HEK293T (cell line): ENCODE measurements around the gene MED9.

ENCODE experiments used
- ARNT ChIP-seq: fragments of 450-650 bp; IDR thresholded peaks from 2 replicates; pipeline ENCODE4 v1.6.1; 2017; ENCODE audit warnings: mild to moderate bottlenecking
- BHLHE40 ChIP-seq: fragments of 450-650 bp; IDR thresholded peaks from 2 replicates; pipeline ENCODE4 v1.6.1; 2016; ENCODE audit warnings: mild to moderate bottlenecking, moderate library complexity, borderline replicate concordance
- CTBP1 ChIP-seq: fragments of 450-650 bp; IDR thresholded peaks from 2 replicates; pipeline ENCODE4 v1.6.1; 2016; ENCODE audit warnings: borderline replicate concordance
- FOXA1 ChIP-seq: fragments of 450-650 bp; IDR thresholded peaks from 2 replicates; pipeline ENCODE4 v1.6.1; 2016; ENCODE audit warnings: mild to moderate bottlenecking
- FOXK2 ChIP-seq: fragments of 450-650 bp; IDR thresholded peaks from 2 replicates; pipeline ENCODE4 v1.6.1; 2016; ENCODE audit warnings: mild to moderate bottlenecking
- FOXM1 ChIP-seq: fragments of 450-650 bp; IDR thresholded peaks from 2 replicates; pipeline ENCODE4 v1.6.1; 2017; ENCODE audit warnings: mild to moderate bottlenecking, borderline replicate concordance
- L3MBTL2 ChIP-seq: fragments of 450-650 bp; conservative IDR thresholded peaks from 2 replicates; pipeline ENCODE4 v1.6.1; 2016; ENCODE audit warnings: mild to moderate bottlenecking
- LEF1 ChIP-seq: fragments of 450-650 bp; IDR thresholded peaks from 2 replicates; pipeline ENCODE4 v1.6.1; 2017; ENCODE audit warnings: mild to moderate bottlenecking, borderline replicate concordance
- NFRKB ChIP-seq: fragments of 450-650 bp; IDR thresholded peaks from 2 replicates; pipeline ENCODE4 v1.6.1; 2016; ENCODE audit warnings: mild to moderate bottlenecking, moderate library complexity
- PKNOX1 ChIP-seq: fragments of 450-650 bp; IDR thresholded peaks from 2 replicates; pipeline ENCODE4 v1.6.1; 2016
- SP1 ChIP-seq: fragments of 450-650 bp; IDR thresholded peaks from 2 replicates; pipeline ENCODE4 v1.6.1; 2017
- SUZ12 ChIP-seq: fragments of 450-650 bp; IDR thresholded peaks from 2 replicates; pipeline ENCODE4 v1.6.1; 2016; ENCODE audit warnings: mild to moderate bottlenecking
- TARDBP ChIP-seq: fragments of 450-650 bp; IDR thresholded peaks from 2 replicates; pipeline ENCODE4 v1.6.1; 2016
- ZNF384 ChIP-seq: fragments of 450-650 bp; IDR thresholded peaks from 2 replicates; pipeline ENCODE4 v1.6.1; 2016

GRCh38 chr17:17431605-17432004, 45.2 kb upstream of the MED9 start:
- TF ChIP-seq CTBP1 (no peak), PKNOX1 (no peak), FOXM1 (no peak), ZNF384 (no peak), ARNT (no peak), SUZ12 (no peak), NFRKB (no peak), FOXK2 (no peak), BHLHE40 (no peak), TARDBP (no peak), L3MBTL2 (no peak), SP1 (no peak), FOXA1 (no peak), LEF1 (no peak)
